ENCODE results near the gene TMEM209.
"Not testable (repeated sequence)": the region's sequence is repeated elsewhere in the genome, so short reads cannot be mapped to it uniquely, and the experiment has no call there.

TMEM209 gene

DNA sequence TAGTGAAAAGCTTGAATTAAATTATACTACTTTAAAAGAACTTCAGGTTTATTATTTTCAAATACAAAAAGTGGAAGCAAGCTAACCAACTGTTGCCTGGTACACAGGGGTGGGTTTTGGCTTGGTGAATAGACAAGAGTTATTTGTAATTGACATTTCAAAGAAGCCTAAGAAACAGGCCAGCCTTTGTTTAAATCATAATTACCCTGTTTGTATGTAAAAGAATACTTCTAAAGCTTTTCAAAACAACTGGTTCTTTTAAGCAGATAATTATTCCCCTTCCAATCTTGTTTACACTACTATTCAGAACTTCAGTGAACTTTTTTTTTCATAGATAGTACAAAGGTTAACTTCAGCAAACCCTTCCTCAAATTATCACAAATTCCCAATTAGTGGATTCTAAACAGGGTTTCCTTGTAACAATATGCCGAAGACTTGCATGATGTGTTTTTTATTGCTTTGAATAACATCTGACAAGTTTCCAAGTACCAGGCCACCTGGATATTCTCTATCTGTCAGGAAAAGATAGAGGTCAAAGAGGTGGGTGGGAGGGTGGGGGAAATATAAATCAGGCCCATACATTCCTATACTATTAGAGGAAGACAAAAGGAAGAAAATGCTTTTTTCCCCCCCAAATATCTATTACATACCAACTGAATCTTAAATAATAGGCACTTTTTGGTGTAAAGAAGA is 22.8 kb upstream of the TMEM209 start:
- Histone ChIP-seq H3K27me3 (no peaks in the 10 kb centered on the region), H3K27ac (no peak overlapping the region), H3K4me1 (ENCODE audit: control insufficient read depth in 1 of 2, insufficient read depth in 1 of 2, low read depth in 1 of 2, low read length in 1 of 2) (no peaks in the 10 kb centered on the region), H3K9me3 (no peaks in the 10 kb centered on the region), H3K4me3 (ENCODE audit: low read depth in 1 of 2, low read length in 1 of 2) (no peak overlapping the region), H3K36me3 (no peaks in the 10 kb centered on the region)
- TF ChIP-seq, protein P1, sequence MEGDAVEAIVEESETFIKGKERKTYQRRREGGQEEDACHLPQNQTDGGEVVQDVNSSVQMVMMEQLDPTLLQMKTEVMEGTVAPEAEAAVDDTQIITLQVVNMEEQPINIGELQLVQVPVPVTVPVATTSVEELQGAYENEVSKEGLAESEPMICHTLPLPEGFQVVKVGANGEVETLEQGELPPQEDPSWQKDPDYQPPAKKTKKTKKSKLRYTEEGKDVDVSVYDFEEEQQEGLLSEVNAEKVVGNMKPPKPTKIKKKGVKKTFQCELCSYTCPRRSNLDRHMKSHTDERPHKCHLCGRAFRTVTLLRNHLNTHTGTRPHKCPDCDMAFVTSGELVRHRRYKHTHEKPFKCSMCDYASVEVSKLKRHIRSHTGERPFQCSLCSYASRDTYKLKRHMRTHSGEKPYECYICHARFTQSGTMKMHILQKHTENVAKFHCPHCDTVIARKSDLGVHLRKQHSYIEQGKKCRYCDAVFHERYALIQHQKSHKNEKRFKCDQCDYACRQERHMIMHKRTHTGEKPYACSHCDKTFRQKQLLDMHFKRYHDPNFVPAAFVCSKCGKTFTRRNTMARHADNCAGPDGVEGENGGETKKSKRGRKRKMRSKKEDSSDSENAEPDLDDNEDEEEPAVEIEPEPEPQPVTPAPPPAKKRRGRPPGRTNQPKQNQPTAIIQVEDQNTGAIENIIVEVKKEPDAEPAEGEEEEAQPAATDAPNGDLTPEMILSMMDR (IDR thresholded peaks at IDR 0.05), result no peak

DNA sequence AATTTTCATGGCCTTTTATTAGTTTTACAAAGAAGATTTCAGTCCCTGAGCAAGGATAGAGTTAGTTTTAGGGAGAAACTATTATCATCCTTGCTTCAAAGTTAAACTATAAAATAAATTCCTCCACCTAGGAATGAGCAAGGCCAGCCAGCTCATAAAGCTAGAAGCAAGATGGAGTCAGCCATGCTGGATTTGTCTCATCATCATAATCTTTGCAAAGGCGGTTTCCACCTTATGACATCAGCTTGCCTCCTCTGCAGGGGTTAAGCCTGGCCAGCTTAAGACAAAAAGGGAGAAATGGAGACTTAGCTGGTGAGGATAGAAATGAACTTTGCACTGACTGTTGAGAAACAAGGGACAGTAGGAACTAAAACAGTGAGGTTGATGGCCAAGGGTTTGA is 21.1 kb upstream of the TMEM209 start:
- TF ChIP-seq, protein P1 (IDR thresholded peaks at IDR 0.05), result no peak
- no peak overlapping the region for H3K27ac ChIP-seq
- H3K9me3 ChIP-seq, result no peaks in the 10 kb centered on the region
- H3K27me3 ChIP-seq, result no peaks in the 10 kb centered on the region
- no peaks in the 10 kb centered on the region for H3K36me3 ChIP-seq
- H3K4me3 ChIP-seq (ENCODE audit: low read depth in 1 of 2, low read length in 1 of 2), result no peak overlapping the region
- H3K4me1 ChIP-seq (ENCODE audit: control insufficient read depth in 1 of 2, insufficient read depth in 1 of 2, low read depth in 1 of 2, low read length in 1 of 2), result no peaks in the 10 kb centered on the region

DNA sequence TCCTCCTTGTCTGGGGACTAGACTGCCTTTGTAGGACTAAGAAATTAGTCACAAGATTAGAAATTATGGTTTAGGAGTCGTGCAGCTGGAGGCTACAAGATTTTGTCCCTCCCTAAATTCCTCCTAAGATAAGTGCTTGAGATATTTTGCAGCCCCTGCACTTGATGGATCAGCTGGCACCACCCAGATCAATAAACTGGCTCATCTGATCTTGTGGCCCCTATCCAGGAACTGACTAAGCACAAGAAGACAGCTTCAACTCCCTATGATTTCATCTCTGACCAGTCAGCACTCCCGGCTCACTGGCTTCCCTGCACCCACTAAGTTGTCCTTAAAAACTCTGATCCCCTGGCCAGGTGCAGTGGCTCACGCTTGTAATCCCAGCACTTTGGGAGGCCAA is 19.7 kb upstream of the TMEM209 start:
- not testable (repeated sequence) for H3K27ac ChIP-seq; H3K27me3 ChIP-seq; H3K4me3 ChIP-seq (ENCODE audit: low read depth in 1 of 2, low read length in 1 of 2); H3K4me1 ChIP-seq (ENCODE audit: control insufficient read depth in 1 of 2, insufficient read depth in 1 of 2, low read depth in 1 of 2, low read length in 1 of 2); H3K36me3 ChIP-seq; H3K9me3 ChIP-seq

DNA sequence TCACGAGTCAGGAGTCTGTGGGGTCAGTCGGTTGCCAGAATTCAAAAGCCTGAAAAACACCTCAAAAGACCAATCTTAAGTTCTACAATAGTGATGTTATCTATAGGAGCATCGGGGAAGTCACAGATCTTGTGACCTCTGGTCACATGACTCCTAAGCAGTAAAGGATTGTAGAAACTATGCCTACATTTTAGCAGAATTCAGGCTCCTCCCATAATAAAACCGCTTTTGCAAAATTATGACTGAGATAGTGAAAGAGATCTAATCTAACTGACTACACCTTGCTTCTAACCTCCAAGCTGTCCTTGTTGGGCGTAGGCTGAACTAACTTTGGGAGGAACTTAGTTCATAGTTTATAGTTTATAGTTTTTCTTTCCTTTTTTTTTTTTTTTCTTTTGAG is 19.0 kb upstream of the TMEM209 start:
- Histone ChIP-seq H3K27ac (no peak overlapping the region), H3K27me3 (no peaks in the 10 kb centered on the region), H3K36me3 (no peaks in the 10 kb centered on the region), H3K4me1 (ENCODE audit: control insufficient read depth in 1 of 2, insufficient read depth in 1 of 2, low read depth in 1 of 2, low read length in 1 of 2) (no peaks in the 10 kb centered on the region), H3K4me3 (ENCODE audit: low read depth in 1 of 2, low read length in 1 of 2) (no peak overlapping the region), H3K9me3 (no peaks in the 10 kb centered on the region)
- TF ChIP-seq, protein P1 (IDR thresholded peaks at IDR 0.05), result no peak

DNA sequence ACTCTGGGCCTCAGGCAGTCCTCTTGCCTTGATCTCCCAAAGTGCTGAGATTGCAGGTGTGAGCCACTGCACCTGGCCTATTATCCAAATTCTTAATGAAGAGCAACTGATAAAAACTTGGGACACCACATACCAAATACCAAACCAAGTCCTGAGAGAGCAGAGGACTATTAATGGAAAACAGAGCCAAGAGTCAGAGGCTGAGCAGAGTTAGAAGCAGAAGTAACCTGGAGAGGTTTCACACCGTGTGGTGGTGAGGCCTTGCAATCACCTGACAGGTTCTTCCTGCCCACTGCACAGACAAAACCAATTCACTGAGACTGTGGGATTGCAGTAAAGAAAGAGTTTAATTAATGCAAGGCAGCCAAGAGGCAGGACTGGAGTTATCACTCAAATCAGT is 18.4 kb upstream of the TMEM209 start:
- Histone ChIP-seq H3K9me3 (no peaks in the 10 kb centered on the region), H3K27ac (no peak overlapping the region), H3K4me3 (ENCODE audit: low read depth in 1 of 2, low read length in 1 of 2) (no peak overlapping the region), H3K4me1 (ENCODE audit: control insufficient read depth in 1 of 2, insufficient read depth in 1 of 2, low read depth in 1 of 2, low read length in 1 of 2) (no peaks in the 10 kb centered on the region), H3K27me3 (no peaks in the 10 kb centered on the region), H3K36me3 (no peaks in the 10 kb centered on the region)
- TF ChIP-seq, protein P1 (IDR thresholded peaks at IDR 0.05), result no peak

DNA sequence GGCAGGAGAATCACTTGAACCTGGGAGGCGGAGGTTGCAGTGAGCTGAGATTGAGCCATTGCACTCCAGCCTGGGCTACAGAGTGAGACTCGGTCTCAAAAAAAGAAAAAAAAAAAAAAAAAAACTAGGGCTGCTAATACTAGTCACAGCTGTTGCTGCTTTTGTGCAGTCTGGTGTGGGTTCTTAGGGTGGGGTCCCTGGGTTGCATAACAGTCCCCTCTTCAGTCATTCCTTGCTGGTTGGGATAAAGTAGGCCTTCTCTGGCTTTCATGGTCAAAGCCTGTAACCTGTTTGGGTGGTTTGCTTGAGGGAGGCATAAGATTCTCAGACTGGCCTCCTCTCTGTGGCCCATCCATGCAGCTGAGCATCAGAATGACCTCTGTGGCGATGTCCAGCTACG is 16.5 kb upstream of the TMEM209 start:
- H3K9me3 ChIP-seq, result no peaks in the 10 kb centered on the region
- H3K36me3 ChIP-seq, result no peaks in the 10 kb centered on the region
- TF ChIP-seq, protein P1 (IDR thresholded peaks at IDR 0.05), result no peak
- no peak overlapping the region for H3K4me3 ChIP-seq (ENCODE audit: low read depth in 1 of 2, low read length in 1 of 2)
- no peaks in the 10 kb centered on the region for H3K4me1 ChIP-seq (ENCODE audit: control insufficient read depth in 1 of 2, insufficient read depth in 1 of 2, low read depth in 1 of 2, low read length in 1 of 2)
- no peaks in the 10 kb centered on the region for H3K27me3 ChIP-seq
- no peak overlapping the region for H3K27ac ChIP-seq
